Neural cell (in vitro differentiated cells): ENCODE results near the gene MAD1L1.

ENCODE experiments used
- EZH2 ChIP-seq: fragments of 200-600, 300-800 bp; shearing (Covaris generic), sonication (generic); IDR thresholded peaks from 2 replicates; pipeline ENCODE4 v1.6.1; 2014; ENCODE audit warnings: antibody characterized with exemption, low read length, borderline replicate concordance, mild to moderate bottlenecking; ENCODE audit not compliant: insufficient read depth, poor library complexity, severe bottlenecking
- TF ChIP-seq, protein P1 (sequence below): fragments of 450-650 bp; IDR thresholded peaks from 2 replicates; pipeline ENCODE4 v1.5.1; 2014; ENCODE audit warnings: antibody characterized with exemption, mild to moderate bottlenecking, moderate library complexity; ENCODE audit not compliant: poor library complexity, severe bottlenecking

- TF ChIP-seq EZH2: no peak
- TF ChIP-seq, protein P1, sequence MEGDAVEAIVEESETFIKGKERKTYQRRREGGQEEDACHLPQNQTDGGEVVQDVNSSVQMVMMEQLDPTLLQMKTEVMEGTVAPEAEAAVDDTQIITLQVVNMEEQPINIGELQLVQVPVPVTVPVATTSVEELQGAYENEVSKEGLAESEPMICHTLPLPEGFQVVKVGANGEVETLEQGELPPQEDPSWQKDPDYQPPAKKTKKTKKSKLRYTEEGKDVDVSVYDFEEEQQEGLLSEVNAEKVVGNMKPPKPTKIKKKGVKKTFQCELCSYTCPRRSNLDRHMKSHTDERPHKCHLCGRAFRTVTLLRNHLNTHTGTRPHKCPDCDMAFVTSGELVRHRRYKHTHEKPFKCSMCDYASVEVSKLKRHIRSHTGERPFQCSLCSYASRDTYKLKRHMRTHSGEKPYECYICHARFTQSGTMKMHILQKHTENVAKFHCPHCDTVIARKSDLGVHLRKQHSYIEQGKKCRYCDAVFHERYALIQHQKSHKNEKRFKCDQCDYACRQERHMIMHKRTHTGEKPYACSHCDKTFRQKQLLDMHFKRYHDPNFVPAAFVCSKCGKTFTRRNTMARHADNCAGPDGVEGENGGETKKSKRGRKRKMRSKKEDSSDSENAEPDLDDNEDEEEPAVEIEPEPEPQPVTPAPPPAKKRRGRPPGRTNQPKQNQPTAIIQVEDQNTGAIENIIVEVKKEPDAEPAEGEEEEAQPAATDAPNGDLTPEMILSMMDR: no peak
Observed at GRCh38 chr7:2118056-2118455, 114.7 kb downstream of the MAD1L1 start.
